GM10248 (cell line): Measurements from ENCODE around the gene MSANTD1.

ENCODE experiments used
- CTCF ChIA-PET: fragments of 300-600 bp; sonication (Branson Sonifier 250); formaldehyde crosslinking; extraction: SDS; loops from one replicate; lab custom pipeline; 2021; ENCODE audit warnings: antibody characterized with exemption; lab: Yijun Ruan, JAX
- POLR2A ChIA-PET: fragments of 350-650 bp; sonication (Branson Sonifier 250); formaldehyde crosslinking; extraction: SDS; loops from one replicate; lab custom pipeline; 2020; ENCODE audit warnings: antibody characterized with exemption; lab: Yijun Ruan, JAX
- DNase-seq: peaks from one replicate; pipeline ENCODE4 v3.0.0; 2012; ENCODE audit errors: extremely low spot score
- TF ChIP-seq, protein P1 (sequence below): IDR thresholded peaks from 2 replicates; pipeline ENCODE4 v1.5.1; 2012; ENCODE audit warnings: mild to moderate bottlenecking, low read depth; ENCODE audit errors: extremely low read depth, missing control alignments, control extremely low read depth

MSANTD1 gene

DNA sequence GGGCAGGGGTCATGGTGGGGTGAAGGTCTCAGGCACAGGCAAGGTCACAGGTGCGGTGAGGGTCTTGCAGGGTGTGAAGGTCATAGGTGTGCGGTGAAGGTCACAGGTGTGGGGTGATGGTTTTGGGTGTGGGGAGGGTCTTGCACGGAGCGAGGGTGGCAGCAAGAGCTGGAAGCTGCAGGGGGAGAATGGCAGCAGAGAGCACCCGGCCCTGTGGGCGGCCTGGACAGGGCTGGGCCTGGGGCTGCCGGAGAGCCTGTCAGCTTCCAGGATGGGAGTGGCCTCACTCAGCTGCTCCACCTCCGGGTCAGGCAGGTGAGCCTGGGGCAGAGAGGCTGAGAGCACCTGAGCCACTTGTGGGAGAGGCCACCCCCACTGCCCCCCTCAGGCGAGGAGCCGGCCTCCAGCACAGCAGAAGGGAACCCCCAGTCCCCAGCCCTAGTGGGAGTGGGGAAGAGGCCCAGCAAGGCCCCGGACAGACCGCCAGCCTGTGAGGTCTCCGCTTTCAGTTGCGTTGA lies 1.5 kb downstream of the MSANTD1 start:
- POLR2A ChIA-PET, result no interaction called here
- CTCF ChIA-PET, result no interaction called here
- TF ChIP-seq, protein P1, sequence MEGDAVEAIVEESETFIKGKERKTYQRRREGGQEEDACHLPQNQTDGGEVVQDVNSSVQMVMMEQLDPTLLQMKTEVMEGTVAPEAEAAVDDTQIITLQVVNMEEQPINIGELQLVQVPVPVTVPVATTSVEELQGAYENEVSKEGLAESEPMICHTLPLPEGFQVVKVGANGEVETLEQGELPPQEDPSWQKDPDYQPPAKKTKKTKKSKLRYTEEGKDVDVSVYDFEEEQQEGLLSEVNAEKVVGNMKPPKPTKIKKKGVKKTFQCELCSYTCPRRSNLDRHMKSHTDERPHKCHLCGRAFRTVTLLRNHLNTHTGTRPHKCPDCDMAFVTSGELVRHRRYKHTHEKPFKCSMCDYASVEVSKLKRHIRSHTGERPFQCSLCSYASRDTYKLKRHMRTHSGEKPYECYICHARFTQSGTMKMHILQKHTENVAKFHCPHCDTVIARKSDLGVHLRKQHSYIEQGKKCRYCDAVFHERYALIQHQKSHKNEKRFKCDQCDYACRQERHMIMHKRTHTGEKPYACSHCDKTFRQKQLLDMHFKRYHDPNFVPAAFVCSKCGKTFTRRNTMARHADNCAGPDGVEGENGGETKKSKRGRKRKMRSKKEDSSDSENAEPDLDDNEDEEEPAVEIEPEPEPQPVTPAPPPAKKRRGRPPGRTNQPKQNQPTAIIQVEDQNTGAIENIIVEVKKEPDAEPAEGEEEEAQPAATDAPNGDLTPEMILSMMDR, result no peak
- DNase-seq, result no peak

DNA sequence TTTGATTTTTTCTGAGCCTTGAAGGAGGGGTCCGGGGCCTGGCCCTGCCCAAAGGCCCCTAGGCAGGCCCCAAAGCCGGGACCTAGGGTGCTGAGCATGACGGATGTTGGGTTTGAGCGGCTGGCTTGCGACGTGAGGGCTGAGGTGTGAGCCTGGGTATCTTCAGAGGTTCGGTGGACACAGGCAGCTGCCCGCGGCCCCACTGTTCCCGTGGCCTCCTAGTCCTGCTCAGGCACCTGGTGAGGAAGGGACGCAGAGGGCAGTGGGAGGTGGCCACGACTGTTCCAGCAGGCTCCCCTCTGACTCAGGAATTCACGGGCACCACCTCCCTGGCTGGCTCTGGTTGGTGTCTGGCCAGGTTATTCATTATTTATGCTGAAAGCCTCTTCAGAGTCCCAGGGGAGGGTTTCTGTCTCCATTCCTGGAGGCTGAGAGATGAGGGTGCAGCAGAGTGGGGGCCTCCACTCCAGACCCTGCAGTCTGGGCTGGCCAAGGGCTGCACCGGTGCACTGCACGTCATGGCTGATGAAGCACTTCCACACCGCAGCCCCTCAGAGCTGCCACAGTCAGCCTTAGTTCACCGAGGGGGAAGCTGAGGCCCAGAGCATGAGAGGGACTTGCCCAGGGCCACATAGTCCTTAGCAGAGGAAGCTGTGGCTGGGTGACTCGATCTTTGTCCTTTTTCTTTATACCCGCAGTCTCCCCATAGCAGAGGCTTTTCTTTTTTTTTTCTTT lies 2.2 kb downstream of the MSANTD1 start:
- POLR2A ChIA-PET, result no interaction called here
- no peak for DNase-seq
- CTCF ChIA-PET, result no interaction called here
- TF ChIP-seq, protein P1, result no peak

DNA sequence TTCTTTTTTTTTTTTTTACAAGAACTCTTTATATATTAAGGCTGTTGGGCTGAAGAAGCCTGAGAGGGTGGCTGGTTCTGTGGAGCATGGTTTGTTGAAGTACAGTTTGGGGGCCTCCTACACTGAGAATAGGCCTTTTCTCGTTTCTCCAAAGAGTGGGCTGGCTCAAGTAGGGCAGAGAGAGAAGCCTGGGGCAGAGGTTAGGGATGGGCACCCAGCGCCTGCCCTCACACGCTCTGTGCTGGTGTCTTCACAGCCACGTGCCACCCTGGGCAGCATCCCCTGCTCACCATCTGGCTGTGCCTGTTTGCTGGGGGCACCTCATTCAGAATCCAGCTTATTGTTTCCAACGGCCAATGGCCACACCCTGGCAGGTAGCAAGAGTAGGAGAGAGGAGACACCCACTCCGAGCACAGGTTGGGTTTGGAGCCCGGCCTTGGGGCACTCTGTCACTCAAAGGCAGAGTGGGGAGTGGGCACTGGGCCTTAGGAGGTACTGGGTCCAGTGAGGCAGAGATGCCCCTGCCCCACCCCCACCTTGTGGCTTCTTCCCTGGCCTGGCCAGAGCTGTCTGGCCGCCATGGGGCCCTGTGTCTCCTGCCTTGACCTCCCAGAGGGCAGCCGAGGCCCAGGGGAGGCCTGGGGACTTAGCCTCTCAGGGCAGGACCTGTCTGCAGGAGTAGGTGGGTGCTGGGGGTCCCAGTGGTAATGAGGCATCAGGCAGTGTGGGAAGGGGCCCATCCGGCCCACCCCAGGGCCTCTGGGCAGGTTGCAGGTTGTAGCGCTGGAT lies 2.9 kb downstream of the MSANTD1 start:
- CTCF ChIA-PET, result no interaction called here
- POLR2A ChIA-PET, result no interaction called here
- TF ChIP-seq, protein P1, result no peak
- no peak for DNase-seq

DNA sequence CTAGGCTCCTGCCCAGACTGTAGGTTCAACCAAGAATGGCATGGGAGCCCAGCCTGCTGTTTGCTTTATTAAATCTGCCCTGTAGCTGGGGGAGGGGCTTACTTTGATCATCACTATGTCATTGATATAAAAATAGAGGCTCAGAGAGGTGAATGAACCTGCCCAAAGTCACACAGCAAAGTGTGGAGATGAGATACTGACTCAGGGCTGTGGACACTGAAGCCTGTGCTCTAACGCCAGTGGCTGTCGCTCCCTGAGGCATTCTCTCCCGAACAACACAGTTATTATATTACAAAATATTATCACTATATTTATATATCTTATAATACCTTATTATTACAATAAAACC lies 3.5 kb downstream of the MSANTD1 start:
- no peak for DNase-seq
- POLR2A ChIA-PET, result no interaction called here
- TF ChIP-seq, protein P1, result no peak
- CTCF ChIA-PET, result interaction anchor here (1.8 kb wide), 1 partner anchor 11 kb away, joined by 4 read pairs; no protein-coding TSS in a partner anchor

DNA sequence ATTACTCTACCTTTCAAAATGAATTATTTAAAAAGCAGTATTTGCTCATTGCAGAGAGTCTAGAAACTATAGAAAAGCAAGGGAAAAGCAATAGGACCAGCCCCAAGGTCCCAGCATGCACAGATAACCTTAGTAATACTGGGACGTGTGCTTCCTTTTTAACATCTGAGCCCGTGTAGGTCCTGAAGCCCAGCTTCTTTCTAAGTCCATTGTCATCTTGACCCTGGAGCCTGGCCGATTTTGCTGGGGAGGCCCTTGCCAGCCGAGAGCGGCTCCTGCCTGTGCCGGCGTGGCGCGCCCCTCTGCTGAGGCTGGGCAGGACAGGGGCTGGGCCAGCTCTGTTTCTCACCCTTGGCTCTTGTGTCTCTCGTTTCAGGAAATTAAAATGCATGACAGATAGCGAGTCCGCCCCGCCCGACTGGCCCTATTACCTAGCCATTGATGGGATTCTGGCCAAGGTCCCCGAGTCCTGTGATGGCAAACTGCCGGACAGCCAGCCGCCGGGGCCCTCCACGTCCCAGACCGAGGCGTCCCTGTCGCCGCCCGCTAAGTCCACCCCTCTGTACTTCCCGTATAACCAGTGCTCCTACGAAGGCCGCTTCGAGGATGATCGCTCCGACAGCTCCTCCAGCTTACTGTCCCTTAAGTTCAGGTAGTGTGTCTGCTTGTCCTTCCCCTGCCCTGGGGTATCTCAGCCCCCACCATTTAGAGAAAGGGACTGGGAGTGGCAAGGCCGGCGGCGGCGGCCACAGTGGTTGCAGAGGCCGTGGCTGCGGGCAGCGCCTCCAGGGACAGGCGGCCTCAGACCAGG lies 4.1 kb downstream of the MSANTD1 start:
- no peak for DNase-seq
- ChIA-PET POLR2A (no interaction called here), CTCF (interaction anchor here (1.8 kb wide), 1 partner anchor 11 kb away, joined by 4 read pairs; no protein-coding TSS in a partner anchor)
- TF ChIP-seq, protein P1, result no peak

DNA sequence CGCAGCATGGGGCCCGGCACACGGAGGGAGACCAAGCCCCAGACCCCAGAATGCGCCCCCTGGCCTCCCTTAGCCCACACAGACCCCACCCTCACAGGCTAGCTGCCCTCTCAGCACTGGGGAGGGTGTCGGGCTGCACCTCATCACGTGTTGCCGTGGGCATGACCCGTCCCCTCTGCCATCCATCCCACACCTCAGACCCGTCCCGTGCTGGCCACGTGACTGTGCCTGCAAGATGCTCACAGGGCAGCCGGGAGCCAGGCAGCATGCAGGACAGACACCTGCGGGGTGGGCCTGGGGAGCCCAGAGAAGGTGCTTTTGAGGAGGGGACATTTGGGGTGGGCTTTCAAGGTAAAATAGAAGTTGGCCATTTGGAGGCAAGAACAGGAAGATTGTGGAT lies 4.8 kb downstream of the MSANTD1 start:
- DNase-seq, result no peak
- TF ChIP-seq, protein P1, result no peak
- CTCF ChIA-PET, result interaction anchor here (1.8 kb wide), 1 partner anchor 12 kb away, joined by 4 read pairs; no protein-coding TSS in a partner anchor
- POLR2A ChIA-PET, result no interaction called here
